Keratinocyte (primary cell): Measurements from ENCODE around the gene DMD. TPM values are rescaled to one million over a fixed set of nuclear protein-coding genes. Genes with fewer than 3 reads are reported as not detected.

Source experiments
- DNase-seq: peaks from one replicate; pipeline ENCODE4 v3.0.0-alpha.2; 2011; ENCODE audit warnings: low read depth, missing footprints, low spot score
- FAIRE-seq: peaks from 2 replicates; lab custom pipeline; 2011; peaks lifted over from hg19 to GRCh38; lab: Jason Lieb, UNC
- H2AFZ ChIP-seq: 2 replicates; pipeline ENCODE4 v1.6.0; 2012; ENCODE audit warnings: low read length, control low read depth, inconsistent platforms; ENCODE audit not compliant: control insufficient read depth
- H3K27ac ChIP-seq: 2 replicates; pipeline ENCODE4 v1.5.1; 2011; ENCODE audit warnings: low read length; ENCODE audit not compliant: control insufficient read depth, insufficient read depth
- H3K27me3 ChIP-seq: 3 replicates; pipeline ENCODE4 v1.6.0; 2011; ENCODE audit warnings: low read length; ENCODE audit not compliant: control insufficient read depth, insufficient read depth; ENCODE audit errors: extremely low read depth
- H3K36me3 ChIP-seq, 2 experiments: 2 replicates in 1 of 2; 3 replicates in 1 of 2; pipeline ENCODE4 v1.5.1; 2011; ENCODE audit warnings: low read length in 2 of 2, mild to moderate bottlenecking in 1 of 2; ENCODE audit not compliant: control insufficient read depth in 2 of 2, insufficient read depth in 2 of 2; ENCODE audit errors: extremely low read depth in 1 of 2
- H3K4me1 ChIP-seq: 3 replicates; pipeline ENCODE4 v1.5.1; 2011; ENCODE audit warnings: low read length; ENCODE audit not compliant: control insufficient read depth, insufficient read depth; ENCODE audit errors: extremely low read depth
- H3K4me2 ChIP-seq: 3 replicates; pipeline ENCODE4 v1.6.0; 2011; ENCODE audit warnings: low read depth, low read length; ENCODE audit not compliant: control insufficient read depth, insufficient read depth; ENCODE audit errors: extremely low read depth
- H3K4me3 ChIP-seq, 3 experiments: fragments of 200-600 bp in 1 of 3; sonication (generic) in 1 of 3; 2 replicates in 2 of 3; 3 replicates in 1 of 3; pipeline ENCODE4 v1.5.1; 2011 to 2016; ENCODE audit warnings: low read length in 3 of 3, mild to moderate bottlenecking in 3 of 3, control low read depth in 2 of 3, inconsistent platforms in 1 of 3, low read depth in 1 of 3, mixed read lengths in 1 of 3, mixed run types in 1 of 3, moderate library complexity in 1 of 3; ENCODE audit not compliant: control insufficient read depth in 2 of 3, insufficient read depth in 2 of 3; ENCODE audit errors: extremely low read depth in 1 of 3
- H3K79me2 ChIP-seq: 2 replicates; pipeline ENCODE4 v1.6.0; 2012; ENCODE audit warnings: low read length; ENCODE audit not compliant: control insufficient read depth, insufficient read depth
- H3K9ac ChIP-seq: 3 replicates; pipeline ENCODE4 v1.6.0; 2011; ENCODE audit warnings: low read length; ENCODE audit not compliant: control insufficient read depth, insufficient read depth; ENCODE audit errors: extremely low read depth
- H3K9me1 ChIP-seq: 3 replicates; pipeline ENCODE4 v1.6.0; 2011; ENCODE audit warnings: low read length; ENCODE audit not compliant: control insufficient read depth, insufficient read depth; ENCODE audit errors: extremely low read depth
- H3K9me3 ChIP-seq: 2 replicates; pipeline ENCODE4 v1.5.1; 2012; ENCODE audit warnings: low read depth, low read length; ENCODE audit not compliant: control insufficient read depth
- H4K20me1 ChIP-seq: 3 replicates; pipeline ENCODE4 v1.6.0; 2011; ENCODE audit warnings: low read length; ENCODE audit not compliant: control insufficient read depth, insufficient read depth; ENCODE audit errors: extremely low read depth
- CTCF ChIP-seq, 3 experiments: IDR thresholded peaks in 1 of 3; conservative IDR thresholded peaks in 1 of 3; optimal IDR thresholded peaks in 1 of 3; 2 replicates in 2 of 3; 3 replicates in 1 of 3; pipeline versions ENCODE3 to v1.5.1; 2011; ENCODE audit warnings: low read length in 3 of 3, mild to moderate bottlenecking in 3 of 3, moderate library complexity in 2 of 3, control low read depth in 1 of 3, inconsistent platforms in 1 of 3; ENCODE audit not compliant: insufficient read depth in 2 of 3; ENCODE audit errors: extremely low read depth in 1 of 3
- EZH2 ChIP-seq: IDR thresholded peaks from one replicate; pipeline ENCODE4 v1.6.1; 2012; ENCODE audit warnings: inconsistent platforms, mild to moderate bottlenecking, low read length, moderate library complexity
- dilution Hi-C: fragments of 300-500 bp; cut with MboI; formaldehyde crosslinking; loops from one replicate; pipeline ENCODE4 v1.7.0; 2020; ENCODE audit warnings: low sequenced_read_pairs; ENCODE audit not compliant: extremely low pct_ligation_motif_present
- polyA plus RNA-seq, 5 experiments: library from polyadenylated mRNA; depleted of rRNA in 3 of 5; stranded (reverse) in 3 of 5; stranded (forward) in 1 of 5; unstranded in 1 of 5; fragments of >200 nt; gene quantifications; 1 replicate in 1 of 5; 2 replicates in 3 of 5; 3 replicates in 1 of 5; pipeline versions ENCODE4 v1.2.1 to v1.2.3, GENCODE V29; 2011 to 2012; ENCODE audit warnings: missing spikeins in 2 of 5, low read depth in 1 of 5, low replicate concordance in 1 of 5

The DMD gene
- polyA plus RNA-seq, 1 donor (not counting 4 experiments of a cell fraction or from before 2014, with no cell fraction given): 8.9 TPM

GRCh38 chrX:32642283-32642682 is 569.1 kb downstream of the DMD start:
- dilution Hi-C loops: no loop called here

GRCh38 chrX:32618154-32618553 is 593.2 kb downstream of the DMD start:
- dilution Hi-C loops: no loop called here
- Histone ChIP-seq H3K27ac (no peak overlapping the region), H3K4me1 (no peaks in the 10 kb centered on the region), H3K9me3 (no peaks in the 10 kb centered on the region), H3K4me2 (no peak overlapping the region), H4K20me1 (no peaks in the 10 kb centered on the region), H3K79me2 (no peaks in the 10 kb centered on the region), H3K36me3 (no peaks in the 10 kb centered on the region), H3K9ac (no peak overlapping the region), H3K9me1 (no peaks in the 10 kb centered on the region), H3K4me3 (no peak overlapping the region), H2AFZ (no peak overlapping the region), H3K27me3 (no peaks in the 10 kb centered on the region)
- DNase-seq: no peak
- FAIRE-seq: no peak
- TF ChIP-seq CTCF (optimal IDR thresholded peaks at IDR 0.05 in 1 of 3, IDR thresholded peaks at IDR 0.05 in 1 of 3, conservative IDR thresholded peaks at IDR 0.05 in 1 of 3; ENCODE audit: extremely low read depth in 1 of 3, insufficient read depth in 2 of 3, low read length in 3 of 3): no peak

More at GRCh38 chrX:32642283-32642682, 569.1 kb downstream of the DMD start:
- Histone ChIP-seq H3K36me3 (no peaks in the 10 kb centered on the region), H3K9ac (no peak overlapping the region), H3K27me3 (no peaks in the 10 kb centered on the region), H4K20me1 (no peaks in the 10 kb centered on the region), H3K4me1 (no peaks in the 10 kb centered on the region), H3K4me3 (no peak overlapping the region), H3K9me1 (no peaks in the 10 kb centered on the region), H2AFZ (no peak overlapping the region), H3K27ac (no peak overlapping the region), H3K79me2 (no peaks in the 10 kb centered on the region), H3K4me2 (no peak overlapping the region), H3K9me3 (no peaks in the 10 kb centered on the region)
- no peak for FAIRE-seq
- no peak for DNase-seq
- TF ChIP-seq EZH2 (no peak), CTCF (optimal IDR thresholded peaks at IDR 0.05 in 1 of 3, IDR thresholded peaks at IDR 0.05 in 1 of 3, conservative IDR thresholded peaks at IDR 0.05 in 1 of 3; ENCODE audit: extremely low read depth in 1 of 3, insufficient read depth in 2 of 3, low read length in 3 of 3) (no peak)
